HEK293 (cell line): ENCODE measurements around the gene CLECL1.

Experiments used
- CTCF ChIP-seq: fragments of 450-650 bp; formaldehyde crosslinking; IDR thresholded peaks from 2 replicates; pipeline ENCODE4 v1.5.1; 2016; ENCODE audit warnings: missing biosample characterization, missing genetic modification characterization
- REST ChIP-seq: fragments of 450-650 bp; formaldehyde crosslinking; IDR thresholded peaks from 2 replicates; pipeline ENCODE4 v1.5.1; 2016; ENCODE audit warnings: missing biosample characterization, missing genetic modification characterization
- SP2 ChIP-seq: fragments of 450-650 bp; formaldehyde crosslinking; IDR thresholded peaks from 2 replicates; pipeline ENCODE4 v1.5.1; 2016; ENCODE audit warnings: missing biosample characterization, missing genetic modification characterization
- SP7 ChIP-seq: fragments of 450-650 bp; formaldehyde crosslinking; IDR thresholded peaks from 2 replicates; pipeline ENCODE4 v1.5.1; 2016; ENCODE audit warnings: missing biosample characterization, missing genetic modification characterization
- ZNF184 ChIP-seq: fragments of 450-650 bp; IDR thresholded peaks from 2 replicates; pipeline ENCODE4 v1.5.1; 2018; ENCODE audit warnings: missing biosample characterization, mild to moderate bottlenecking, missing genetic modification characterization
- ZNF24 ChIP-seq: fragments of 450-650 bp; formaldehyde crosslinking; IDR thresholded peaks from 2 replicates; pipeline ENCODE4 v1.5.1; 2016; ENCODE audit warnings: missing biosample characterization, missing genetic modification characterization
- ZNF571 ChIP-seq: fragments of 450-650 bp; formaldehyde crosslinking; IDR thresholded peaks from 2 replicates; pipeline ENCODE4 v1.5.0; 2017; ENCODE audit warnings: missing biosample characterization, missing genetic modification characterization
- ZNF701 ChIP-seq: fragments of 450-650 bp; formaldehyde crosslinking; IDR thresholded peaks from 2 replicates; pipeline ENCODE4 v1.5.1; 2016; ENCODE audit warnings: missing biosample characterization, missing genetic modification characterization
- TF ChIP-seq, protein P1 (sequence below): fragments of 450-650 bp; formaldehyde crosslinking; IDR thresholded peaks from 2 replicates; pipeline ENCODE4 v1.5.1; 2016; ENCODE audit warnings: missing biosample characterization, missing genetic modification characterization

GRCh38 chr12:9758119-9758518, 25.2 kb upstream of the CLECL1 start:
- TF ChIP-seq CTCF (tag by site-specific recombination) (no peak), ZNF571 (no peak), ZNF24 (tag by site-specific recombination) (no peak), SP2 (tag by site-specific recombination) (no peak), SP7 (no peak), ZNF184 (tag by site-specific recombination) (no peak), ZNF701 (tag by site-specific recombination) (no peak), REST (tag by site-specific recombination) (no peak)
- TF ChIP-seq, protein P1, sequence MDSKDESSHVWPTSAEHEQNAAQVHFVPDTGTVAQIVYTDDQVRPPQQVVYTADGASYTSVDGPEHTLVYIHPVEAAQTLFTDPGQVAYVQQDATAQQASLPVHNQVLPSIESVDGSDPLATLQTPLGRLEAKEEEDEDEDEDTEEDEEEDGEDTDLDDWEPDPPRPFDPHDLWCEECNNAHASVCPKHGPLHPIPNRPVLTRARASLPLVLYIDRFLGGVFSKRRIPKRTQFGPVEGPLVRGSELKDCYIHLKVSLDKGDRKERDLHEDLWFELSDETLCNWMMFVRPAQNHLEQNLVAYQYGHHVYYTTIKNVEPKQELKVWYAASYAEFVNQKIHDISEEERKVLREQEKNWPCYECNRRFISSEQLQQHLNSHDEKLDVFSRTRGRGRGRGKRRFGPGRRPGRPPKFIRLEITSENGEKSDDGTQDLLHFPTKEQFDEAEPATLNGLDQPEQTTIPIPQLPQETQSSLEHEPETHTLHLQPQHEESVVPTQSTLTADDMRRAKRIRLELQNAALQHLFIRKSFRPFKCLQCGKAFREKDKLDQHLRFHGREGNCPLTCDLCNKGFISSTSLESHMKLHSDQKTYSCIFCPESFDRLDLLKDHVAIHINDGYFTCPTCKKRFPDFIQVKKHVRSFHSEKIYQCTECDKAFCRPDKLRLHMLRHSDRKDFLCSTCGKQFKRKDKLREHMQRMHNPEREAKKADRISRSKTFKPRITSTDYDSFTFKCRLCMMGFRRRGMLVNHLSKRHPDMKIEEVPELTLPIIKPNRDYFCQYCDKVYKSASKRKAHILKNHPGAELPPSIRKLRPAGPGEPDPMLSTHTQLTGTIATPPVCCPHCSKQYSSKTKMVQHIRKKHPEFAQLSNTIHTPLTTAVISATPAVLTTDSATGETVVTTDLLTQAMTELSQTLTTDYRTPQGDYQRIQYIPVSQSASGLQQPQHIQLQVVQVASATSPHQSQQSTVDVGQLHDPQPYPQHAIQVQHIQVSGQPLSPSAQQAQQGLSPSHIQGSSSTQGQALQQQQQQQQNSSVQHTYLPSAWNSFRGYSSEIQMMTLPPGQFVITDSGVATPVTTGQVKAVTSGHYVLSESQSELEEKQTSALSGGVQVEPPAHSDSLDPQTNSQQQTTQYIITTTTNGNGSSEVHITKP (tag by site-specific recombination): no peak
